Stimulated activated CD8-positive, alpha-beta memory T cell treated with anti-CD3 and anti-CD28 coated beads, Interleukin-2, amount 100 ng/mL, for 48 hours (primary cell): Measurements from ENCODE around the gene CDH22.

Experiments
- DNase-seq, 2 donors: peaks; one replicate each; pipeline ENCODE4 v3.0.0-alpha.2; 2020; ENCODE audit warnings: low read depth in 2 of 2

CDH22 gene

GRCh38 chr20:46299078-46299477 lies 9.2 kb downstream of the CDH22 start:
- no peak for DNase-seq

- DNase-seq = no peak
These were observed 9.9 kb downstream of the CDH22 start for GRCh38 chr20:46298374-46298773.

- DNase-seq = no peak
These were observed 11.6 kb downstream of the CDH22 start for GRCh38 chr20:46296526-46297250.

GRCh38 chr20:46293084-46293483 lies 15.2 kb downstream of the CDH22 start:
- DNase-seq = no peak

- no peak for DNase-seq
These were observed 16.9 kb downstream of the CDH22 start for GRCh38 chr20:46291401-46291800.

GRCh38 chr20:46289432-46289831 lies 18.9 kb downstream of the CDH22 start:
- DNase-seq = no peak

- DNase-seq = no peak
These were observed 21.3 kb downstream of the CDH22 start for GRCh38 chr20:46286977-46287376.

GRCh38 chr20:46286382-46286781 lies 21.9 kb downstream of the CDH22 start:
- DNase-seq = no peak

- DNase-seq = no peak
These were observed 22.6 kb downstream of the CDH22 start for GRCh38 chr20:46285740-46286139.

- DNase-seq = no peak
These were observed 23.2 kb downstream of the CDH22 start for GRCh38 chr20:46285072-46285471.

GRCh38 chr20:46284040-46284427 lies 24.3 kb downstream of the CDH22 start:
- DNase-seq = no peak

GRCh38 chr20:46283426-46284039 lies 24.8 kb downstream of the CDH22 start:
- DNase-seq = no peak

- DNase-seq = no peak
These were observed 25.6 kb downstream of the CDH22 start for GRCh38 chr20:46282669-46283068.

- DNase-seq = no peak
These were observed 29.2 kb downstream of the CDH22 start for GRCh38 chr20:46279103-46279502.

GRCh38 chr20:46277602-46278001 lies 30.7 kb downstream of the CDH22 start:
- DNase-seq = no peak

GRCh38 chr20:46276531-46276930 lies 31.8 kb downstream of the CDH22 start:
- DNase-seq = no peak

GRCh38 chr20:46275091-46275490 lies 33.2 kb downstream of the CDH22 start:
- DNase-seq = no peak

- no peak for DNase-seq
These were observed 34.6 kb downstream of the CDH22 start for GRCh38 chr20:46273717-46274116.

GRCh38 chr20:46272389-46273047 lies 35.8 kb downstream of the CDH22 start:
- DNase-seq = no peak

GRCh38 chr20:46270977-46271744 lies 37.1 kb downstream of the CDH22 start:
- no peak for DNase-seq

- no peak for DNase-seq
These were observed 38.9 kb downstream of the CDH22 start for GRCh38 chr20:46269372-46269771.

GRCh38 chr20:46268662-46269061 lies 39.6 kb downstream of the CDH22 start:
- DNase-seq = no peak
